Measurements from ENCODE around the gene SLC35F3. TPM values are rescaled to one million over a fixed set of nuclear protein-coding genes. Genes with fewer than 3 reads are reported as not detected.

The SLC35F3 gene
- polyA plus RNA-seq, 1 of the 3 experiments (the other 2 are of a cell fraction): 0.87 TPM

DNA sequence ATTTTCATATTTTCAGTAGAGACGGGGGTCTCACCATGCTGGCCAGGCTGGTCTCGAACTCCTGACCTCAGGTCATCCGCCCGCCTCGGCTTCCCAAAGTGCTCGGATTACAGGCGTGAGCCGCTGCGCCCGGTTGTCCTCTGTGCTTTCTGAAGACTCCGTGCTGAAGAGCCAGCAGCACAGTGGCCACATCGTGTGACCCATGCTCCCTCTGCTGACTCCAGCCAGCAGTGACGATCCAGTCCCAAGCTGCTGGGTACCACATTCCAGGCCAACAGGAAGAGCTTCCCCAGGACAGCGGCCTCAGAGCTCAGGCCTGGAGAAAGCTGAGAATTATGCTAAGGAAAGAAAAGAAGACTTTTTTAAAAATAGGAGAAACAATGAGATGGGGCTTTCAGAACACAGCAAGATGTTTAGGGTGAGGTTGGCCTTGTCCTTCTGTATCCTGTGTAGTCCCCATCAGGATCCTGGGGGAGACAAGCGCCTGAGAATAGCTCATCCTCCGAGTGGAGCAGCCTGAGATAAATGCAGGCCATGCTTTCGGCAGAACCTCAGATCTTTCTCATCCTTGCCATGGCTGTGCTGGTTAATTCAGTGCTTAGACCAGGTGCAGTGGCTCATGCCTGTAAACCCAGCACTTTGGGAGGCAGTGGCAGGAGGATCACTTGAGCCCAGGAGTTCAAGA lies 207.1 kb downstream of the SLC35F3 start:
- H3K4me1 ChIP-seq (ENCODE audit: control insufficient read depth in 1 of 2, insufficient read depth in 2 of 2, low read depth in 1 of 2, low read length in 1 of 2): peaks cover 0 to 3% of the 10 kb centered on the region in 2 experiments; a peak in 2 of 4 replicates
- no peaks in the 10 kb centered on the region for H3K27me3 ChIP-seq (ENCODE audit: insufficient read depth)
- ChIA-PET CTCF (interaction anchor here (0.6 to 3.8 kb wide), 46 partner anchors 8 to 814 kb away, joined by 3 to 63 read pairs (median 4); partner anchors contain the start of genes KCNK1 and SLC35F3), POLR2A (no interaction called here)
- H3K4me2 ChIP-seq: no peak overlapping the region
- H3K79me2 ChIP-seq (ENCODE audit: insufficient read depth): no peaks in the 10 kb centered on the region
- 65% methylated on average over 16 of the region's 17 CpGs for WGBS (ENCODE audit: low lambda C conversion rate)
- H4K20me1 ChIP-seq (ENCODE audit: insufficient read depth): no peaks in the 10 kb centered on the region
- DNase-seq: peak; percentile 73
- no peak overlapping the region for H2AFZ ChIP-seq (ENCODE audit: low read depth)
- H3K9ac ChIP-seq: no peak overlapping the region
- no peak overlapping the region for H3K27ac ChIP-seq (ENCODE audit: low read depth in 2 of 2, low read length in 1 of 2)
- no peaks in the 10 kb centered on the region for H3F3A ChIP-seq (replicated peaks; ENCODE audit: insufficient read depth)
- no peaks in the 10 kb centered on the region for H3K36me3 ChIP-seq (replicated peaks in 1 of 2; ENCODE audit: control insufficient read depth in 1 of 2, insufficient read depth in 2 of 2, low read length in 1 of 2)
- H3K4me3 ChIP-seq (ENCODE audit: low read depth in 2 of 2, low read length in 1 of 2): no peak overlapping the region; a peak in 1 of 4 replicates
- H3K9me3 ChIP-seq: no peaks in the 10 kb centered on the region
- H3K9me2 ChIP-seq: no peaks in the 10 kb centered on the region
- TF ChIP-seq, protein P1, sequence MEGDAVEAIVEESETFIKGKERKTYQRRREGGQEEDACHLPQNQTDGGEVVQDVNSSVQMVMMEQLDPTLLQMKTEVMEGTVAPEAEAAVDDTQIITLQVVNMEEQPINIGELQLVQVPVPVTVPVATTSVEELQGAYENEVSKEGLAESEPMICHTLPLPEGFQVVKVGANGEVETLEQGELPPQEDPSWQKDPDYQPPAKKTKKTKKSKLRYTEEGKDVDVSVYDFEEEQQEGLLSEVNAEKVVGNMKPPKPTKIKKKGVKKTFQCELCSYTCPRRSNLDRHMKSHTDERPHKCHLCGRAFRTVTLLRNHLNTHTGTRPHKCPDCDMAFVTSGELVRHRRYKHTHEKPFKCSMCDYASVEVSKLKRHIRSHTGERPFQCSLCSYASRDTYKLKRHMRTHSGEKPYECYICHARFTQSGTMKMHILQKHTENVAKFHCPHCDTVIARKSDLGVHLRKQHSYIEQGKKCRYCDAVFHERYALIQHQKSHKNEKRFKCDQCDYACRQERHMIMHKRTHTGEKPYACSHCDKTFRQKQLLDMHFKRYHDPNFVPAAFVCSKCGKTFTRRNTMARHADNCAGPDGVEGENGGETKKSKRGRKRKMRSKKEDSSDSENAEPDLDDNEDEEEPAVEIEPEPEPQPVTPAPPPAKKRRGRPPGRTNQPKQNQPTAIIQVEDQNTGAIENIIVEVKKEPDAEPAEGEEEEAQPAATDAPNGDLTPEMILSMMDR (IDR thresholded peaks at IDR 0.05): peak; percentile 47
- no peak for TF ChIP-seq NFIC (IDR thresholded peaks at IDR 0.05; ENCODE audit: borderline replicate concordance)
- no peak for TF ChIP-seq GABPA (IDR thresholded peaks at IDR 0.05; ENCODE audit: low read depth)
- no peak for TF ChIP-seq RCOR1 (IDR thresholded peaks at IDR 0.05; ENCODE audit: low read length)
- TF ChIP-seq RAD21 (IDR thresholded peaks at IDR 0.05; ENCODE audit: low read length): peak; percentile 84
- no peak for TF ChIP-seq ELF1 (IDR thresholded peaks at IDR 0.05)
- TF ChIP-seq CHD2 (IDR thresholded peaks at IDR 0.05; ENCODE audit: low read length, partially characterized antibody): no peak
- TF ChIP-seq, protein P2, sequence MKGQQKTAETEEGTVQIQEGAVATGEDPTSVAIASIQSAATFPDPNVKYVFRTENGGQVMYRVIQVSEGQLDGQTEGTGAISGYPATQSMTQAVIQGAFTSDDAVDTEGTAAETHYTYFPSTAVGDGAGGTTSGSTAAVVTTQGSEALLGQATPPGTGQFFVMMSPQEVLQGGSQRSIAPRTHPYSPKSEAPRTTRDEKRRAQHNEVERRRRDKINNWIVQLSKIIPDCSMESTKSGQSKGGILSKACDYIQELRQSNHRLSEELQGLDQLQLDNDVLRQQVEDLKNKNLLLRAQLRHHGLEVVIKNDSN (IDR thresholded peaks at IDR 0.05; ENCODE audit: borderline replicate concordance, low read depth): no peak
- TF ChIP-seq FOXM1 (IDR thresholded peaks at IDR 0.05; ENCODE audit: low read depth): no peak
- 0 out of 2 replicates have a peak, but pooled peaks have one; percentile 4 for TF ChIP-seq NRF1 (IDR thresholded peaks at IDR 0.05; ENCODE audit: low read depth, low read length)
- peak; percentile 88 for TF ChIP-seq SMC3 (IDR thresholded peaks at IDR 0.05; ENCODE audit: low read depth, low read length)
- TF ChIP-seq, protein P3, sequence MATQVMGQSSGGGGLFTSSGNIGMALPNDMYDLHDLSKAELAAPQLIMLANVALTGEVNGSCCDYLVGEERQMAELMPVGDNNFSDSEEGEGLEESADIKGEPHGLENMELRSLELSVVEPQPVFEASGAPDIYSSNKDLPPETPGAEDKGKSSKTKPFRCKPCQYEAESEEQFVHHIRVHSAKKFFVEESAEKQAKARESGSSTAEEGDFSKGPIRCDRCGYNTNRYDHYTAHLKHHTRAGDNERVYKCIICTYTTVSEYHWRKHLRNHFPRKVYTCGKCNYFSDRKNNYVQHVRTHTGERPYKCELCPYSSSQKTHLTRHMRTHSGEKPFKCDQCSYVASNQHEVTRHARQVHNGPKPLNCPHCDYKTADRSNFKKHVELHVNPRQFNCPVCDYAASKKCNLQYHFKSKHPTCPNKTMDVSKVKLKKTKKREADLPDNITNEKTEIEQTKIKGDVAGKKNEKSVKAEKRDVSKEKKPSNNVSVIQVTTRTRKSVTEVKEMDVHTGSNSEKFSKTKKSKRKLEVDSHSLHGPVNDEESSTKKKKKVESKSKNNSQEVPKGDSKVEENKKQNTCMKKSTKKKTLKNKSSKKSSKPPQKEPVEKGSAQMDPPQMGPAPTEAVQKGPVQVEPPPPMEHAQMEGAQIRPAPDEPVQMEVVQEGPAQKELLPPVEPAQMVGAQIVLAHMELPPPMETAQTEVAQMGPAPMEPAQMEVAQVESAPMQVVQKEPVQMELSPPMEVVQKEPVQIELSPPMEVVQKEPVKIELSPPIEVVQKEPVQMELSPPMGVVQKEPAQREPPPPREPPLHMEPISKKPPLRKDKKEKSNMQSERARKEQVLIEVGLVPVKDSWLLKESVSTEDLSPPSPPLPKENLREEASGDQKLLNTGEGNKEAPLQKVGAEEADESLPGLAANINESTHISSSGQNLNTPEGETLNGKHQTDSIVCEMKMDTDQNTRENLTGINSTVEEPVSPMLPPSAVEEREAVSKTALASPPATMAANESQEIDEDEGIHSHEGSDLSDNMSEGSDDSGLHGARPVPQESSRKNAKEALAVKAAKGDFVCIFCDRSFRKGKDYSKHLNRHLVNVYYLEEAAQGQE (IDR thresholded peaks at IDR 0.05; ENCODE audit: low read depth, low read length): no peak
- TF ChIP-seq RXRA (IDR thresholded peaks at IDR 0.05; ENCODE audit: borderline replicate concordance, low read depth): no peak
- no peak for TF ChIP-seq MEF2A (IDR thresholded peaks at IDR 0.05; ENCODE audit: borderline replicate concordance, low read depth)
- no peak for TF ChIP-seq RFX5 (IDR thresholded peaks at IDR 0.05; ENCODE audit: low read length)
- no peak for TF ChIP-seq FOXJ3 (CRISPR knock-in tag; IDR thresholded peaks at IDR 0.05)
- TF ChIP-seq TEAD4 (IDR thresholded peaks at IDR 0.05; ENCODE audit: borderline replicate concordance, insufficient read depth): no peak
- TF ChIP-seq EP300 (IDR thresholded peaks at IDR 0.05; ENCODE audit: borderline replicate concordance in 1 of 2, low read depth in 1 of 2, low read length in 1 of 2): no peak
- no peak for TF ChIP-seq MXI1 (IDR thresholded peaks at IDR 0.05; ENCODE audit: low read depth, low read length)
- no peak for TF ChIP-seq YY1 (IDR thresholded peaks at IDR 0.05; ENCODE audit: low read depth)
- no peak for TF ChIP-seq FOSL2 (IDR thresholded peaks at IDR 0.05; ENCODE audit: borderline replicate concordance, low read depth)
- no peak for TF ChIP-seq JUND (IDR thresholded peaks at IDR 0.05)
- TF ChIP-seq, protein P4, sequence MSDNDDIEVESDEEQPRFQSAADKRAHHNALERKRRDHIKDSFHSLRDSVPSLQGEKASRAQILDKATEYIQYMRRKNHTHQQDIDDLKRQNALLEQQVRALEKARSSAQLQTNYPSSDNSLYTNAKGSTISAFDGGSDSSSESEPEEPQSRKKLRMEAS (IDR thresholded peaks at IDR 0.05; ENCODE audit: low read depth): no peak
- no peak for TF ChIP-seq POLR2AphosphoS5 (IDR thresholded peaks at IDR 0.05; ENCODE audit: low read depth, low read length)
- no peak for TF ChIP-seq TAF1 (IDR thresholded peaks at IDR 0.05; ENCODE audit: borderline replicate concordance, low read depth, low read length)
- TF ChIP-seq, protein P5, sequence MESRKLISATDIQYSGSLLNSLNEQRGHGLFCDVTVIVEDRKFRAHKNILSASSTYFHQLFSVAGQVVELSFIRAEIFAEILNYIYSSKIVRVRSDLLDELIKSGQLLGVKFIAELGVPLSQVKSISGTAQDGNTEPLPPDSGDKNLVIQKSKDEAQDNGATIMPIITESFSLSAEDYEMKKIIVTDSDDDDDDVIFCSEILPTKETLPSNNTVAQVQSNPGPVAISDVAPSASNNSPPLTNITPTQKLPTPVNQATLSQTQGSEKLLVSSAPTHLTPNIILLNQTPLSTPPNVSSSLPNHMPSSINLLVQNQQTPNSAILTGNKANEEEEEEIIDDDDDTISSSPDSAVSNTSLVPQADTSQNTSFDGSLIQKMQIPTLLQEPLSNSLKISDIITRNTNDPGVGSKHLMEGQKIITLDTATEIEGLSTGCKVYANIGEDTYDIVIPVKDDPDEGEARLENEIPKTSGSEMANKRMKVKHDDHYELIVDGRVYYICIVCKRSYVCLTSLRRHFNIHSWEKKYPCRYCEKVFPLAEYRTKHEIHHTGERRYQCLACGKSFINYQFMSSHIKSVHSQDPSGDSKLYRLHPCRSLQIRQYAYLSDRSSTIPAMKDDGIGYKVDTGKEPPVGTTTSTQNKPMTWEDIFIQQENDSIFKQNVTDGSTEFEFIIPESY (IDR thresholded peaks at IDR 0.05; ENCODE audit: borderline replicate concordance, low read depth): no peak

Data from SK-N-SH (cell line).